Stimulated activated CD4-positive, alpha-beta T cell treated with anti-CD3 and anti-CD28 coated beads, Interleukin-15, amount 100 ng/mL, for 1 hour (primary cell): Measurements from ENCODE around the gene PROB1.
A peak's percentile ranks its signal among the peaks of the same experiment; 100 is the strongest.
"Not testable (repeated sequence)": the region's sequence is repeated elsewhere in the genome, so short reads cannot be mapped to it uniquely, and the experiment has no call there.

ENCODE experiments used
- DNase-seq, 2 donors: peaks; one replicate each; pipeline ENCODE4 v3.0.0-alpha.2; 2020; ENCODE audit warnings: low read depth in 1 of 2, low spot score in 1 of 2

PROB1 gene

GRCh38 chr5:139394654-139395566 lies at the start of gene PROB1:
Gene PROB1 (minus strand): TSS chr5:139395104. CDS start chr5:139395081, 23 bp downstream.
- no peak for DNase-seq

GRCh38 chr5:139443831-139444453 lies 49.0 kb upstream of the PROB1 start:
- no peak for DNase-seq

- DNase-seq, result not testable (repeated sequence)
These were observed 45.5 kb upstream of the PROB1 start for GRCh38 chr5:139440416-139440815.

GRCh38 chr5:139439013-139439903 lies 44.4 kb upstream of the PROB1 start, which contains the start of gene DNAJC18:
Gene DNAJC18 (minus strand): TSS chr5:139439525. CDS start chr5:139439445, 80 bp downstream.
- peak; percentile 74 to 88 for DNase-seq

GRCh38 chr5:139438707-139439012 lies 43.8 kb upstream of the PROB1 start:
- no peak for DNase-seq

- no peak for DNase-seq
These were observed 40.8 kb upstream of the PROB1 start for GRCh38 chr5:139435676-139436075.

GRCh38 chr5:139431706-139432105 lies 36.8 kb upstream of the PROB1 start:
- DNase-seq, result no peak

- DNase-seq, result no peak
These were observed 35.1 kb upstream of the PROB1 start for GRCh38 chr5:139430015-139430414.

GRCh38 chr5:139426203-139426885 lies 31.4 kb upstream of the PROB1 start:
- no peak for DNase-seq

- no peak for DNase-seq
These were observed 30.6 kb upstream of the PROB1 start for GRCh38 chr5:139425497-139425896.

- no peak for DNase-seq
These were observed 27.5 kb upstream of the PROB1 start for GRCh38 chr5:139422307-139422893.

GRCh38 chr5:139419226-139420192 lies 24.6 kb upstream of the PROB1 start:
- no peak for DNase-seq

GRCh38 chr5:139418793-139419192 lies 23.9 kb upstream of the PROB1 start:
- DNase-seq, result no peak

- no peak for DNase-seq
These were observed 22.3 kb upstream of the PROB1 start for GRCh38 chr5:139417214-139417613.

- no peak for DNase-seq
These were observed 21.7 kb upstream of the PROB1 start for GRCh38 chr5:139416651-139417050.

- DNase-seq, result no peak
These were observed 21.0 kb upstream of the PROB1 start for GRCh38 chr5:139415869-139416268.

GRCh38 chr5:139415221-139415861 lies 20.4 kb upstream of the PROB1 start:
- no peak for DNase-seq

- no peak for DNase-seq
These were observed 19.8 kb upstream of the PROB1 start for GRCh38 chr5:139414581-139415130.

GRCh38 chr5:139413963-139414362 lies 19.1 kb upstream of the PROB1 start:
- no peak for DNase-seq
